ENCODE results near the gene UTS2.

- TF ChIP-seq POLR2A (IDR thresholded peaks at IDR 0.05) = no peak
- TF ChIP-seq CTCF (IDR thresholded peaks at IDR 0.05) = no peak
Measured at GRCh38 chr1:7856345-7856744, 3.5 kb upstream of the UTS2 start.
